DMS 273 treated with DMSO at 0.1 percent for 48 hours (cell line): ENCODE data around the gene GTF2I.
"Not testable (repeated sequence)": the region's sequence is repeated elsewhere in the genome, so short reads cannot be mapped to it uniquely, and the experiment has no call there.

Source experiments
- DNase-seq: peaks from one replicate; lab custom pipeline; 2025; lab: John Stamatoyannopoulos, UW

The GTF2I gene

DNA sequence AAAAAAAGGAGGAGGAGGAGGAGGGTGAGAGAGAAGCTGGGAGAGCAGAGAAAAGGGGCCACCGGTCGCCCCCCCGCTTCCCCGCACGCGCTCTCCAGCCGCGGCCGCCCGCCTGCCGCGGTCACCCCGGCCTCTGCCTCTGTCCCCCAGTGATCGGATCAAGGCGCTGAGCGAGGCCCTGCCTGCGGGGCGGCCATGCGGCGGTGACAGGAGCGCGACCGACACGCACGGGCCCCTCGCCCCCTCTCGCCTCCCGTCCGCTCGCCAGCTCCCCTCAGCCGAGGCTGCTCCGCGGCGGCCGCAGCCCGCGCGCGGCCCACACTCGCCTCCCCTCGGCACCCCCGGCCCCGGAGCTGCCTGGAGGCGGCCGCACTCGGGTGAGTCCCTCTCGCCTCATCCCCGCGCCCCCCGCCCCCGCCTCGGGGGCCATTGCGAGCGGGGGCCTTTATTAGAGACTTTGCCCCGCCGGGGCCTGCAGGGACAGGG lies at the start of gene GTF2I:
TSS of gene GTF2I (plus strand) at position 27 of the 486 bp plus-strand sequence. CDS start 31,411 bp downstream, outside the sequence.
- no peak for DNase-seq

DNA sequence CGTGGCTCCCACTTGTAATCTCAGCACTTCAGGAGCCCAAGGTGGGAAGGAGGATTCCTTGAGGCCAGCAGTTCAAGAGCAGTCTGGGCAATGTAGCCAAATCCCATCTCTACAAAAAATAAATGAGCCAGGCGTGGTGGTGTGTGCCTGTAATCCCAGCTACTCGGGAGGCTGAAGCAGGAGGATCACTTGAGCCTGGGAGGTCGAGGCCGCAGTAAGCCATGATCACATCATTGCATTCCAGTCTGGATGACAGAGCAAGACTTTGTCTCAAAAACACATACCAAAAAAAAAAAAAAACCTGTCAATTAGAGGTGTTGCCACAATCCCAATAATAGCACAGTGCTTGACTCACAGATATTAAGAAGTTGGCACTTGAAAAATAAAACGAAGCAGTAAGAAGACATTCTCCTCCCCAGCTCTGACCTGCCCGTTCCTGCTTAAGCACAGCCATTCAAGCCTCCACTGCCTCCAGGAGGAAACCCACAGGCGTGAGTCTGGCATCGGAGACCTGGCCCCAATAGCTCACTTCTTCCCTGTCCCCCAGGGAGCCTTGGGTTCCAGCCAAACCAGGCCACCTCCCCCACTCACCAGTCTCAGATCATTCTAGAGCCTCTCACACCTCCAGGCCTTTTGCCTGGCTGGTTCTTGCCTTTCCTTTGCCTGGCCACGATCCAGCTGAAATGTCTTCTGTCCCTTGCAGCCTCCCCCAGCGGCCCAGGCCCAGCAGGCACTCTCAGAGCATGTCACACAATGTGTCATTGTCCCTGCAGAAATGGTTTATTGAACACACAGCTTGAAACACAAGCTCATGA lies 45.3 kb upstream of the GTF2I start:
- no peak for DNase-seq

DNA sequence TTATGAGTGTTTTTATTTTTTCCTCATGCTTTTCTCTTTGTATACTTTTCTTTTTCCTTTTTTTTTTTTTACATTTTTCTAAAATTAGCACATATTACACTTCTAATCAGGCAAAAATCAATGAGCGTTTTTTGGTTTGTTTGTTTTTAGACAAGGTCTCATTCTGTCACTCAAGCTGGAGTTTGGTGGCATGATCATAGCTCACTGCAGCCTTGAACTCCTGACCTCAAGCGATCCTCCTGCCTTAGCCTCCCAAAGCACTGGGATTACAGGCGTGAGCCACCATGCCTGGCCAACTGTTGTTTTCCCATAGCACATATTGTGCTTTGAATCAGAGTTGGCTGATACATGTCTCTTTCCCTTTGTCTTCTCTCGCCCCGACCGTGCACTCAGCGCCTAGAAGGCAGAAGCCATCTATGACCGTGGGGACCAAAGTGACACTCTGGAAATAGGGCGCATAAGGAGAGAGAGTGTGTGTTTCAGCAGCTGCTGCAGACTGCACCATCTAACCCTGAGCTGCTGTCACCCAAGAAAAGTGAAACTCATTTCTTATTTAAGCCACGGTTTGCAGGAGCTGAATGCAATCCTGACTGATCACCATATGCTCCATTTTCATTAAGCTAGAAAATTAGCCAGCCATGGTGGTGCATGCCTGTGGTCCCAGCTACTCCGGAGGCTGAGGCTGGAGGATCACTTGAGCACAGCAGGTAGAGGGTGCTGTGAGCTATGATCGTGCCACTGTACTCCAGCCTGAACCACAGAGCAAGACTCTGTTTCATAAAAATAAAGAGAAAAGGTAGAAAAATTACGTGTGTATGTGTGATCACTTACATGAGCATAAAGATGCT lies 41.4 kb upstream of the GTF2I start:
- DNase-seq, result peak; percentile 65

DNA sequence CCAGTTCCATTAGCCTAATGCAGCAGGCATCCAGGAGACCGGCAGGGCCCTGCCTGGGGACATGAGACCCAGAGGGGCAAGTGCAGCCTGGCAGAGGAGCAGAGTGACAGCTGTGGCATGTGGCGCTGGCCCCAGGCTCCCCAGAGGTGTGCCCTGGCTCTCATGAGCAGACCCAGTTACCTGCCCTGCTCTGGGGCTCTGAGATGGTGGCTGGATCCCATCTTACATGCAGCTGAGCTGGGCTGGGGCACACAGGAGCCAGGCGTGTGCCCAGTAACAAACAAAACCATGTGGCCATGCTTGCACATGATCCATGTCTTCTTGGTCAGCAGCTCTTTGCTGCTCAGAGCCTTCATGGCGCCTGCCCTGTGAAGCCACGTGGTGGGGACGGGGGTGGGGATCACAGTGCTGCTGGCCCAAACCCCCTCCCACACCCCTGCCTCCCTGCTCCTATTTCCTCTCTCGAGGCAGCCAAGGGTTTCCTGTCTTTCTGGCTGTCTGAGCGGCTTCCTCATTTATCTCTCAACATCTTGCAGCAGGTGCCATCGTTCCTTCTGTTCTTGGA lies 40.3 kb upstream of the GTF2I start:
- no peak for DNase-seq

DNA sequence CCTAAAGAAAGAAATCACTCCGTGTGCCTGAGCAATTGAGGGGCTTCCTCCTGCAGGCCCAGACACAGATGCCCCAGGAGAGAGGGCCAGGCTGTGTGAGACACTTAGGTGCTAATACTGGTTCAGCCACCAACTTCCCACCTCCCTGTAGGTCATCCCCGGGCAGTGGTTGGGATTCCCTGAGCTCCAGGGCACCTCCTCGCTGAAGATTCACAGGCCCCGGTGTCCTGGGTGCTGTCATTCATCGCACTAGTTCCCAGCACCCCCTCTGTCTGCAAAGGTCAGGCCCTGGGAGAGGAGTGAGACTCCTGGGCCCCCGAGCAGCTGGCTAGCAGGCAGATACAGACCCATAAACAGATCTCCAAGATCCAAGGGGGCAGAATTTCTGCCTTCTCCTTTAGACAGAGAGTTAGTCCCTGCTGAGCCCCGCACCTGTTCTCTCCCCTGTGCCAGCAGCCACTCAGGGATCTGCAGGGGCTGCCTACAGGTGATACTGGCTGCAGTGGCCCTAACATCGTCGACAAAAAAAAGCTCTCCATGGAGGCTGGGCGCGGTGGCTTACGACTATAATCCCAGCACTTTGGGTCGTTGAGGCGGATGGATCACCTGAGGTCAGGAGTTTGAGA lies 38.2 kb upstream of the GTF2I start:
- DNase-seq, result peak; percentile 35

DNA sequence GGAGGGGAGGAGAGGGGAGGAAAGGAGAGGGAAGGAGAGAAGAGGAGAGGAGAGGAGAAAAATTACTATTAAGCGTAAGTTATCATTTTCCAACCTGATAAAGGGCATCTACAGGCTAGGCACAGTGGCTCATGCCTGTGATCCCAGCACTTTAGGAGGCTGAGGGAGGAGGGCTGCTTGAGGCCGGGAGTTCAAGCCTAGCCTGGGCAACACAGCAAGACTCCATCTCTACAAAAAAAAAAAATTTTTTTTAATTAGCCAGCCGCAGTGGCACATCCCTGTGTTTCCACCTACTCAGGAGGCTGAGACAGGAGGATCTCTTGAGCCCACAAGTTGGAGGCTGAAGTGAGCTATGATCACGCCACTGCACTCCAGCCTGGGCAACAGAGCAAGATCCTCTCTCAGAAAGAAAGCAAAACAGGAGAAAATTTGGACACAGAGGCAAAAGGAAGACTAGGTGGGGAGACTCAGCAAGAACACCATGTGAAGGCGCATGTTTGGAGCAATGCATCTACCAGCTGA lies 35.2 kb upstream of the GTF2I start:
- no peak for DNase-seq

DNA sequence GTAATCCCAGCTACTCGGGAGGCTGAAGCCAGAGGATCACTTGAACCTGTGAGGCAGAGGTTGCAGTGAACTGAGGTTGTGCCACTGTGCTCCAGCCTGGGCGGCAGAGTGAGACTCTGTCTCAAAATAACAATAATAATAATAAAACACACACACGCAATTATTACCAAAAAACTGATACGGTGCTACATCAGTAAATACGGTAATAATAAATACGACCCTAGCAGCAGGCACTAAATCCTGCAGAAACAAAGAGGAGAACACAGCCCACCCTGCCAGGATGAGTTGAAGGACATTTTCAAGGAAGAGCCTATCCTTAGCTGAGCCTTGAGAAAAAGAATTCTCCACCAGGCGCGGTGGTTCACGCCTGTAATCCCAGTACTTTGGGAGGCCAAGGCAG lies 34.4 kb upstream of the GTF2I start:
- no peak for DNase-seq

DNA sequence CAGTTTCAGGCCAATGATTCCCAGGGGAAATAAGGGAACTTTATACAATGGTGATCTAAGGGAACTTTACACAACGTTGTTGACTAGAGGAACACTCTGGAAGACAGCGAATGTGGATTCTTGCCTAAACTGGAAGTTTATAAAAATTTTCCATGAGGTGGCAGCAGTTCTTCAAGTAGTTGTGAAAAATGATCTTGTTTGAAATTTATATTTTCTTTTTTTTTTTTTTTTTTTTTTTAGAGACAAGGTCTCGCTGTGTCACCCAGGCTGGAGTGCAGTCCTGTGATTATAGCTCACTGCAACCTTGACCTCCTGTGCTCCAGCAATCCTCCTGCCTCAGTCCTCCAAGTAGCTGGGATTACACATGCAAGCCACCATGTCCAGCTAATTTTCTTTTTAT lies 32.1 kb upstream of the GTF2I start:
- DNase-seq, result no peak

DNA sequence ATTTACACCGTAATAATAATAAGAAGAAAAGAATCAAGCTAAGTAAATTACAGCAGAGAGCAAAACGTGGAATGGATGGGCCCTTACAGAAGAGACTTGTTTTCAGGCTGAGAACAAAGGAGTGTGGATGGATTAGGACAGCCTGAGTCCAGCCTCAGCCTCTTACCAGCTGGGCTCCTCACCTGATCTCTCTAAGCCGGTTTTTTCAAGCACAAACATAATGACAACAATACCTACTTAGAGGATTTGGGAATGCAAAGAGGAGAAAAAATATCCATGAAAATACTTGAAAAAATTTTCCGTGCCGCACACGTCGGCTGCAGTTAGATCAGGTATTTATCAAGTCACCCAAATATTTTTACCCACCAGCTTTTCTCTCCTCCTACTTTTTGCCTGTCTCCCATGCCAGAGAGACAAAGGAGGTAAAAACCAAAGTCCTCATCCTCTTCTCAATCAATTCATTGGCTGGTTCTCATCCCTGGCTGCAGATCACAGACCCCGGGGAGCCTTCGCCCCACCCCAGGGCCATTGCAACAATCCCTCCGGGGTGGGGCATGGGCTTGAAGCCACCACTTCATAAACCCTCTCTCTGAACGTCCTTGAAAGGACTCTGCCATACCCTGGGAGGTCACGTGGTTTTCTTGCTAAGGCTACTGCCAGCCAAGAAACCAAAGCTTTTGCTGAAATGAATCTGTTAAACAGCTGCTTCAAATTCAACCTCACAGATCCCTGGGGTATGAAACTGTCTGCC lies 29.7 kb upstream of the GTF2I start:
- peak; percentile 95 for DNase-seq

DNA sequence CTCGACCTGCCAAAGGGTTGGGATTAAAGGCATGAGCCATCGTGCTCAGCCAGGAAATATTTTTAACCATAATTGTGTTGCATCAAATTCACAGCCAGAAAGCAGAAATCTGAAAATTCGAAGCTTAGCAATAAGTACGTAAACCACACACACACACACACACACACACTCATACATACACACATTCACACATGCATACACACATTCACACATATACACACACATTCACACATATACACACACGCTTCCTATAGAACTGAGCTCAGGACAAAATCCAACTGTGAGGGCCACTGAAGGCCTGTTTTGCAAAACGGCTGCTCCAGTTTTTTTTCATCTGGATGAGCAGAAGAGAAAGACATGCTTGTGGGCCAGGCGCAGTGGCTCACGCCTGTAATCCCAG lies 25.0 kb upstream of the GTF2I start:
- no peak for DNase-seq

DNA sequence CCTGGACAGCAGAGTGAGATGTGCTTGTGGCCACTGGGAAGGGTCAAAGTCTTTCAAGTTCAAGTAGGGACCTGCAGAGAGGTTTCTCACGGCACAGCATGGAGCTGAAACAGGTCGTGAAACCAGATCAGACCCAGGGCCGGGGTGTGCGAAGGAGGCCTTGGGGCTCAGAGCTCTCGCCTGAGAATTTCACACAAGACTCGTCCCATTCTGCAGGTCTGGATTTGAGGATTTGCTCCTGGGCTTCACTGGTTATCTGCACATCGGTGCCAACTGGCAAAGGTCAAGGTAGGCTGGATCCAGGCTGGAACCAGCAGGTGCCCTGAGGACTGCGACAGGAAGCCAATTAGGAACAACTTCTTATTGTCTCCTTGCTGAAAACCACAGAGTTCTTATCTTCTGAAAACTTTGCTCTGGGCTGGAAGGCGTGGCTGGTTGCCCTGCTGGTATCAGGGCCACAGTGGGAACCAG lies 24.0 kb upstream of the GTF2I start:
- no peak for DNase-seq

DNA sequence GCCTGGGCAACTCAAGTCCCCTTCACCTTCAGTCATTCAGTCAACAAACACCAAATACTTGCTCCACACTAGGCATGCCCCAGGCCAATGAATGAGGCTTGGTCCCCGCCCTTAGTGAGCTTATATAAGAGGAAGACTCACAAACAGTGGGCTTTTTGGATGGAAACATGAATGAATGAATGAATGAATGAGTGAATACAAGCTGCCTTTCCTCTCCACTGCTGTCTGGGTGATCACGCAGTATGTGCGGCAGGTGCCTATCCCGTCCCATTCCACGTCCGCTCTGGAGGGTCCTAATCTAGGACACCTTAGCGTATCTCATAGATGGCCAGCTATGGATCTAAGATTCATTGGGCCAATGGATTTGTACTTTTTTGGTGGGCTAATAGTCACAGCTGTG lies 19.8 kb upstream of the GTF2I start:
- no peak for DNase-seq

DNA sequence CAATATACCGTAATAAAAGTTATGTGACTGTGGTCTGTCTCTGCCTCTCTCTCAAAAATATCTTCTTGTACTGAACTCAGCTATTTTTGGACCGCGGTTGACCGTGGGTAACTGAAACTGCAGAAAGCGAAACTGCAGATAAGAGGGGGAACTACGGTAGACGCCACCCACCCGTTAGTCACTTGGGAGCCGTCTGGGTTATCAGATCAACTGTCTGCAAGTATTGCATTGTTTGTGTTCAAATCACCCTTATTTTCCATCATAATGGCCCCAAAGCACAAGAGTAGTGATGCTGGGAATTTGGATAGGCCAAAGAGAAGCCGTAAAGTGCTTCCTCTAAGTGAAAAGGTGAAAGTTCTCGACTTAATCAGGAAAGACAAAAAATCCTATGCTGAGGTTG lies 7.5 kb upstream of the GTF2I start:
- DNase-seq, result not testable (repeated sequence)

DNA sequence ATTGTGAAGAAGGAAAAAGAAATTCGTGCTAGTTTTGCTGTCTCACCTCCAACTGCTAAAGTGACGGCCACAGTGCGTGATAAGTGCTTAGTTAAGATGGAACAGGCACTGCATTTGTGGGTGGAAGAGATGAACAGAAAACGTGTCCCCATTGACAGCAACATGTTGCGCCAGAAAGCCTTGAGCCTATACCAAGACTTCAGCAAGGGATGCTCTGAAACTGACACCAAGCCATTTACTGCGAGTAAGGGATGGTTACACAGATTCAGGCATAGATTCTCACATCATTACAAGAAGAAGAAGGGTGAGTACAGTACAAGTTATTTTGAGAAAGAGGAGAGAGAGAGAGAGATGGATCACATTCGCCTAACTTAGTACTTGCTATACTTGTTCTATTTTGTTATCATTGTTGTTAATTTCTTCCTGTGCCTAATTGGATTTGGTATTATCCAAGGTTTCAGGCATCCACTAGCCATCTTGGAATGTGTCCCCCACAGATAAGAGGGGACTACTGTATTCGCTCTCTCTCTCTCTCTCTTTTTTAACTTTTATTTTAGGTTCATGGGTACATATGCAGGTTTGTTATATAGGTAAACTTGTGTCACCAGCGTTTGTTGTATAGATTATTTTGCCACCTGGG lies 6.9 kb upstream of the GTF2I start:
- DNase-seq, result not testable (repeated sequence)

DNA sequence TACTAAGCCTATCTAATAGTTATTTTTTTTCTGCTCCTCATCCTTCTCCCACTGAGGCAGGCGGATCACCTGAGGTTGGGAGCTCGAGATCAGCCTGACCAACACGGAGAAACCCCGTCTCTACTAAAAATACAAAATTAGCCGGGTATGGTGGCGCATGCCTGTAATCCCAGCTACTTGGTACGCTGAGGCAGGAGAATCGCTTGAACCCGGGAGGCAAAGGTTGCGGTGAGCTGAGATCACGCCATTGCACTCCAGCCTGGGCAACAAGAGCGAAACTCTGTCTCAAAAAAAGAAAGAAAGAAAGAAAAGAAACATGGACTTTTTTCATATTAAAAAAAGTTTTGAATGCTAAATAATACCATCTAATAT lies 6.4 kb upstream of the GTF2I start:
- DNase-seq, result not testable (repeated sequence)

DNA sequence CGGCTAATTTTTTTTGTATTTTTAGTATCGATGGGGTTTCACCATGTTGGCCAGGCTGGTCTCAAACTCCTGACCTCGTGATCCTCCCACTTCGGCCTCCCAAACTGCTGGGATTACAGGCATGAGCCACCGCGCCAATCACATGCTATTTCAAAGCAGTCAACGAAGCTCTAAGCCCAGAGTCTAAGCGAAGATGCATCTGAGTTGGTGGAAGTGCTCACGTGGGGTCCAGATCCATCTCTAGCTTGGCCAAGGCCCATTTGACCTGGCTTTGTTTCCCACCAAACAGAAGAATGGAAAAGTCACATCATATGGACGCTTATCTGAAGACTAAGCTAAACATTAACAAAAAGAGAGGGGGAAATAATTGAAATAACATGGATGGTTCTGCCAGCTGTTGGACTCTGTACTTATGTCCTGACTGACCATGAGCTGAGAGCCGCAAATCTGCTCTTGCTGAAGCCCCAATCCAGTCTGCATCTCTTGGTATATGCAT lies 3.8 kb upstream of the GTF2I start:
- DNase-seq, result no peak

DNA sequence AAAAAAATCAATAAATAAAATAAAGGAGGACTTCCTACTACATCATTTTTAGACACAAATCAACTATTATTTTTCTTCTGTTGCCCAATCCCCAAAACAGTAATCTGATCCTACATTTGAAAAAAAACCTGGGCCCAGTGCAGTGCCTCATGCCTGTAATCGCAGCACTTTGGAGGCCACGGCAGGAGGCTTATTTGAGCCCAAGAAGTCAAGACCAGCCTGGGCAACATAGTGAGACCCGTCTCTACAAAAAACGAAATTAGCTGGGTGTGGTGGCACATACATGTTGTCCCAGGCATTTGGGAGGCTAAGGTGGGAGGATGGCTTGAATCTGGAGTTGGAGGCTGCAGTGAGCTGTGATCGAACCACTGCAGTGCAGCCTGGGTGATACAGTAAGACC lies 2.7 kb upstream of the GTF2I start:
- no peak for DNase-seq

DNA sequence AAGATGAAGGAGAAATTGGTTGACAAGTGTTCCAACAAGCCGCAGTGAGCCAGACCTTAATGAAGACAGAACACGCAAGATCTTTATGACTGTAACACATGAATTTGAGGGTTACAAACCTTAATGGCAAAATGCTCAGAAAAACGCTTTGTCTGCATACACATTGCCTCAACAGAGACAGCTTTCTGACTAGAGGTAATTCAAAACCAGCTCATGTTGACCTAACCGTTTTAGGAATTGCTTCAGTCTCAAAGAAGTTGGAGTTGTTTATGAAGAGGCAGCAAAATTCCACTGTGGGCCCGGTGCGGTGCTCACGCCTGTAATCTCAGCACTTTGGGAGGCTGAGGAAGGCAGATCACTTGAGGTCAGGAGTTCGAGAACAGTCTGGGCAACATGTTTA lies 2.2 kb upstream of the GTF2I start:
- DNase-seq, result no peak

DNA sequence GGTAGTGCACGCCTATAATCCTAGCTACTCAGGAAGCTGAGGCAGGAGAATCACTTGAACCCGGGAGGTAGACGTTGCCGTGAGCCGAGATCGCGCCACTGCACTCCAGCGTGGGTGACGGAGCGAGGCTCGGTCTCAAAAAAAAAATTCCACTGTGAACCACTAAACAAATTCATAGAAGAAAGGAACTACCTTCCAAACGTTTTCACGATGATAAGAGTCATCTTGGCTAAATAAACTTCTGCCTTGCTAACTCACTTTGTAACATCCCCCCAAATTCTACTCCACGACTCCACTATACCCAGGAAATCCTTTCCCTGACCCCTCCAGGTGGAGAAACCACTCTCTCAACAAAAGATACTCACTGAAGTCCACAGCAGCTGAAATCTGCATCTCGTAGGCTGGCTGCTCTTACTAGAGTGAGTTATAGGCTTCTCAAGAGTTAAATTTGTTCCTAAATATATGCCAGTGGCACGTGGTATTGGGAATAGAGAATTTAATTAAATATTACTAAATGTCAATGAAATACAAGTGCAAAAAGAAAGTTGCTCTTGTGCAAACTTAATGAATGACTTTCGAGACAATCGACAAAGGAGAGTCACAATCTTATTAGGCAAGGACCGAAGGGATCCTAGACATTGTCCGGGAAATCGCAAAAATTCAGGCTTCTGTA lies 1.6 kb upstream of the GTF2I start:
- DNase-seq, result no peak

DNA sequence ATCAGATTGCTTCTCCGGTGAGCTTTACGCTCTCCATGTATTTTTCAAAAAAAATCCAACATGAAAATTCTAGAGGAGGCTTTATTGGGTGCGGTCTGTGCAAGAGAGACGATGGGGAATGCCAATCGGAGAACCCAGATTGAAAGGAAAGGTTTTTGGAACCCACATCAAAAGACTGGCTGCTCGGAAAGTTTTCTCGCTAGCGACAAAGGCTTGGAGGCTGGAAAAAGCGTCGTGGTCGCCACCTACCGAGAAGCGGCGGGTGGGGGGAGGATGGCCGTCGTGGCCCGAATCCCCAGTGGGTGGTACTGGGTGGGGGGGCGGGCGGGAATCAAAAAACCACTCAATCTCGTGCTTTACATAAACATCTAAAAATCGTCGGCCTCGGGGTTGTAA lies 1.1 kb upstream of the GTF2I start:
- DNase-seq, result peak; percentile 57
